Measurements from ENCODE around the gene CABCOCO1. TPM values are rescaled to one million over a fixed set of nuclear protein-coding genes. Genes with fewer than 3 reads are reported as not detected.

CABCOCO1 gene
- total and polyA plus RNA-seq, 4 experiments from 2014 or later, result not detected

GRCh38 chr10:61747307-61747706 is 84.6 kb downstream of the CABCOCO1 start:
- Mint-ChIP-seq H3K9me3 (peaks cover 0 to 9% (median 2%) of the 10 kb centered on the region in 8 donors), H3K4me3 (no peak overlapping the region), H3K27me3 (peaks cover 0 to 3% of the 10 kb centered on the region in 2 donors), H3K4me1 (peaks cover 14 to 18% (median 16%) of the 10 kb centered on the region in 4 donors), H3K36me3 (no peaks in the 10 kb centered on the region), H3K27ac (no peak overlapping the region)
- no peak overlapping the region for H3K27ac ChIP-seq (ENCODE audit: low read depth, low read length)
- no peaks in the 10 kb centered on the region for H3K36me3 ChIP-seq (ENCODE audit: insufficient read depth, low read length)
- CTCF ChIA-PET (ENCODE audit: partially characterized antibody), result interaction anchor here (1.2 to 7.9 kb wide), 3 partner anchors 16 to 517 kb away, joined by 3 to 89 read pairs (median 20); no protein-coding TSS in a partner anchor
- POLR2A ChIA-PET (ENCODE audit: partially characterized antibody), result no interaction called here
- H3K27me3 ChIP-seq (ENCODE audit: insufficient read depth, low read length), result no peaks in the 10 kb centered on the region
- no peak for DNase-seq
- H3K4me1 ChIP-seq (ENCODE audit: insufficient read depth, low read length), result peaks cover 14% of the 10 kb centered on the region
- intact Hi-C loops (cut with micrococcal nuclease), result no loop called here
- no peak overlapping the region for H3K4me3 ChIP-seq (ENCODE audit: low read length in 2 of 2)
- H3K9me3 ChIP-seq (ENCODE audit: control insufficient read depth in 1 of 2, low read length in 2 of 2), result no peaks in the 10 kb centered on the region

GRCh38 chr10:61749291-61749690 is 86.6 kb downstream of the CABCOCO1 start:
- Histone ChIP-seq H3K36me3 (ENCODE audit: insufficient read depth, low read length) (no peaks in the 10 kb centered on the region), H3K9me3 (ENCODE audit: control insufficient read depth in 1 of 2, low read length in 2 of 2) (no peaks in the 10 kb centered on the region), H3K4me3 (ENCODE audit: low read length in 2 of 2) (no peak overlapping the region), H3K27me3 (ENCODE audit: insufficient read depth, low read length) (no peaks in the 10 kb centered on the region), H3K4me1 (ENCODE audit: insufficient read depth, low read length) (peaks cover 20% of the 10 kb centered on the region), H3K27ac (ENCODE audit: low read depth, low read length) (no peak overlapping the region)
- Mint-ChIP-seq H3K36me3 (no peaks in the 10 kb centered on the region), H3K9me3 (peaks cover 0 to 6% (median 2%) of the 10 kb centered on the region in 8 donors), H3K4me1 (peaks cover 16 to 29% (median 21%) of the 10 kb centered on the region in 4 donors), H3K4me3 (no peak overlapping the region), H3K27ac (no peak overlapping the region), H3K27me3 (no peaks in the 10 kb centered on the region)
- DNase-seq, result no peak
- POLR2A ChIA-PET (ENCODE audit: partially characterized antibody), result interaction anchor here (3.1 kb wide), 1 partner anchor 119 kb away, joined by 22 read pairs; no protein-coding TSS in a partner anchor
- intact Hi-C loops (cut with micrococcal nuclease), result no loop called here
- CTCF ChIA-PET (ENCODE audit: partially characterized antibody), result interaction anchor here (2.1 to 7.9 kb wide), 6 partner anchors 14 to 119 kb away, joined by 8 to 99 read pairs (median 75); no protein-coding TSS in a partner anchor

GRCh38 chr10:61750943-61751471 is 88.3 kb downstream of the CABCOCO1 start:
- intact Hi-C loops (cut with micrococcal nuclease), result loop anchor here (1.0 to 5.0 kb wide), 6 partner anchors 68 to 494 kb away; no protein-coding TSS in a partner anchor
- Mint-ChIP-seq H3K9me3 (no peaks in the 10 kb centered on the region), H3K36me3 (no peaks in the 10 kb centered on the region), H3K4me1 (peaks cover 16 to 29% (median 21%) of the 10 kb centered on the region in 4 donors), H3K4me3 (peak overlapping the region in 3 of 8 donors; percentile 24 to 30 (median 29)), H3K27me3 (no peaks in the 10 kb centered on the region), H3K27ac (peak overlapping the region in 2 of 7 donors; percentile 57 to 64)
- no peak overlapping the region for H3K4me3 ChIP-seq (ENCODE audit: low read length in 2 of 2)
- no peaks in the 10 kb centered on the region for H3K27me3 ChIP-seq (ENCODE audit: insufficient read depth, low read length)
- no peak overlapping the region for H3K27ac ChIP-seq (ENCODE audit: low read depth, low read length)
- no peaks in the 10 kb centered on the region for H3K9me3 ChIP-seq (ENCODE audit: control insufficient read depth in 1 of 2, low read length in 2 of 2)
- peaks cover 20% of the 10 kb centered on the region for H3K4me1 ChIP-seq (ENCODE audit: insufficient read depth, low read length)
- no peaks in the 10 kb centered on the region for H3K36me3 ChIP-seq (ENCODE audit: insufficient read depth, low read length)
- peak; percentile 55 to 67 (median 65) for DNase-seq
- ChIA-PET CTCF (ENCODE audit: partially characterized antibody) (interaction anchor here (0.8 to 7.9 kb wide), 38 partner anchors 10 to 503 kb away, joined by 3 to 99 read pairs (median 5); partner anchors contain the start of gene ARID5B), POLR2A (ENCODE audit: partially characterized antibody) (interaction anchor here (0.6 to 3.3 kb wide), 9 partner anchors 14 to 1066 kb away, joined by 3 to 22 read pairs (median 7); partner anchors contain the start of genes ARID5B and EGR2)

- Mint-ChIP-seq H3K27me3 (no peaks in the 10 kb centered on the region), H3K4me3 (peak overlapping the region in 1 of 8 donors; percentile 53), H3K4me1 (peaks cover 16 to 29% (median 21%) of the 10 kb centered on the region in 4 donors), H3K9me3 (no peaks in the 10 kb centered on the region), H3K27ac (peak overlapping the region in 1 of 7 donors; percentile 29), H3K36me3 (no peaks in the 10 kb centered on the region)
- Histone ChIP-seq H3K36me3 (ENCODE audit: insufficient read depth, low read length) (no peaks in the 10 kb centered on the region), H3K9me3 (ENCODE audit: control insufficient read depth in 1 of 2, low read length in 2 of 2) (no peaks in the 10 kb centered on the region), H3K27me3 (ENCODE audit: insufficient read depth, low read length) (no peaks in the 10 kb centered on the region), H3K4me1 (ENCODE audit: insufficient read depth, low read length) (peaks cover 20% of the 10 kb centered on the region), H3K4me3 (ENCODE audit: low read length in 2 of 2) (no peak overlapping the region), H3K27ac (ENCODE audit: low read depth, low read length) (no peak overlapping the region)
- CTCF ChIA-PET (ENCODE audit: partially characterized antibody), result interaction anchor here (0.8 to 7.9 kb wide), 29 partner anchors 11 to 1845 kb away, joined by 3 to 99 read pairs (median 5); partner anchors contain the start of genes ARID5B and CCDC6
- intact Hi-C loops (cut with micrococcal nuclease), result loop anchor here (1.0 to 5.0 kb wide), 6 partner anchors 68 to 494 kb away; no protein-coding TSS in a partner anchor
- POLR2A ChIA-PET (ENCODE audit: partially characterized antibody), result interaction anchor here (1.0 to 3.3 kb wide), 7 partner anchors 13 to 493 kb away, joined by 3 to 22 read pairs (median 7); partner anchors contain the start of gene ARID5B
- no peak for DNase-seq
Measured at GRCh38 chr10:61751599-61751998, 88.9 kb downstream of the CABCOCO1 start.

GRCh38 chr10:61752111-61753011 is 89.6 kb downstream of the CABCOCO1 start:
- no peaks in the 10 kb centered on the region for H3K27me3 Mint-ChIP-seq
- CTCF ChIA-PET (ENCODE audit: partially characterized antibody), result interaction anchor here (0.7 to 7.9 kb wide), 15 partner anchors 11 to 1846 kb away, joined by 3 to 99 read pairs (median 8); partner anchors contain the start of gene CCDC6
- POLR2A ChIA-PET (ENCODE audit: partially characterized antibody), result interaction anchor here (0.9 to 3.3 kb wide), 8 partner anchors 9 to 622 kb away, joined by 3 to 22 read pairs (median 6); partner anchors contain the start of genes ARID5B and ZNF365
- Histone ChIP-seq H3K9me3 (ENCODE audit: control insufficient read depth in 1 of 2, low read length in 2 of 2) (no peaks in the 10 kb centered on the region), H3K27ac (ENCODE audit: low read depth, low read length) (no peak overlapping the region), H3K27me3 (ENCODE audit: insufficient read depth, low read length) (no peaks in the 10 kb centered on the region), H3K4me3 (ENCODE audit: low read length in 2 of 2) (no peak overlapping the region), H3K36me3 (ENCODE audit: insufficient read depth, low read length) (no peaks in the 10 kb centered on the region), H3K4me1 (ENCODE audit: insufficient read depth, low read length) (peaks cover 20% of the 10 kb centered on the region)
- peak in 3 of 5 donors; percentile 8 to 12 (median 11) for DNase-seq
- peak overlapping the region in 6 of 7 donors; percentile 32 to 68 (median 46) for H3K27ac Mint-ChIP-seq
- peak overlapping the region in 6 of 8 donors; percentile 15 to 71 (median 55) for H3K4me3 Mint-ChIP-seq
- no peaks in the 10 kb centered on the region for H3K36me3 Mint-ChIP-seq
- no peaks in the 10 kb centered on the region for H3K9me3 Mint-ChIP-seq
- H3K4me1 Mint-ChIP-seq, result peaks cover 16 to 29% (median 21%) of the 10 kb centered on the region in 4 donors
- intact Hi-C loops (cut with micrococcal nuclease), result loop anchor here (5.0 kb wide), 1 partner anchor 395 kb away; no protein-coding TSS in a partner anchor

GRCh38 chr10:61753453-61753852 is 90.7 kb downstream of the CABCOCO1 start:
- Mint-ChIP-seq H3K27me3 (no peaks in the 10 kb centered on the region), H3K27ac (peak overlapping the region in 1 of 7 donors; percentile 60), H3K36me3 (no peaks in the 10 kb centered on the region), H3K4me3 (peak overlapping the region in 1 of 8 donors; percentile 20), H3K4me1 (peaks cover 16 to 29% (median 21%) of the 10 kb centered on the region in 4 donors), H3K9me3 (peaks cover 0 to 1% (median 0%) of the 10 kb centered on the region in 8 donors)
- Histone ChIP-seq H3K27me3 (ENCODE audit: insufficient read depth, low read length) (no peaks in the 10 kb centered on the region), H3K4me1 (ENCODE audit: insufficient read depth, low read length) (peaks cover 20% of the 10 kb centered on the region), H3K27ac (ENCODE audit: low read depth, low read length) (no peak overlapping the region), H3K4me3 (ENCODE audit: low read length in 2 of 2) (no peak overlapping the region), H3K36me3 (ENCODE audit: insufficient read depth, low read length) (no peaks in the 10 kb centered on the region), H3K9me3 (ENCODE audit: control insufficient read depth in 1 of 2, low read length in 2 of 2) (no peaks in the 10 kb centered on the region)
- ChIA-PET CTCF (ENCODE audit: partially characterized antibody) (interaction anchor here (0.9 to 7.9 kb wide), 5 partner anchors 10 to 149 kb away, joined by 5 to 99 read pairs (median 81); no protein-coding TSS in a partner anchor), POLR2A (ENCODE audit: partially characterized antibody) (interaction anchor here (0.9 to 3.3 kb wide), 4 partner anchors 8 to 621 kb away, joined by 3 to 17 read pairs (median 10); partner anchors contain the start of gene ZNF365)
- intact Hi-C loops (cut with micrococcal nuclease), result loop anchor here (5.0 kb wide), 1 partner anchor 394 kb away; no protein-coding TSS in a partner anchor
- DNase-seq, result no peak

All from CD4-positive, alpha-beta memory T cell (primary cell).